Parathyroid adenoma (tissue), 2 donors: ENCODE data around the gene TAF11L6.
"Not testable (repeated sequence)": the region's sequence is repeated elsewhere in the genome, so short reads cannot be mapped to it uniquely, and the experiment has no call there.

Source experiments
- H2AFZ ChIP-seq: fragments of 300-600 bp; sonication (generic); one replicate; pipeline ENCODE4 v1.7.0; 2017; ENCODE audit warnings: antibody characterized with exemption, mild to moderate bottlenecking
- H3K27ac ChIP-seq: fragments of 300-600 bp; sonication (generic); one replicate; pipeline ENCODE4 v1.7.0; 2017
- H3K27me3 ChIP-seq: fragments of 300-600 bp; sonication (generic); one replicate; pipeline ENCODE4 v1.7.0; 2017; ENCODE audit warnings: low read length; ENCODE audit not compliant: control insufficient read depth, insufficient read depth
- H3K36me3 ChIP-seq: fragments of 300-600 bp; sonication (generic); one replicate; pipeline ENCODE4 v1.7.0; 2017; ENCODE audit warnings: low read length; ENCODE audit not compliant: control insufficient read depth, insufficient read depth
- H3K4me1 ChIP-seq: fragments of 300-600 bp; sonication (generic); one replicate; pipeline ENCODE4 v1.7.0; 2017; ENCODE audit warnings: control low read depth
- H3K4me2 ChIP-seq: fragments of 300-600 bp; sonication (generic); one replicate; pipeline ENCODE4 v1.7.0; 2017; ENCODE audit warnings: low read length
- H3K4me3 ChIP-seq: fragments of 300-600 bp; sonication (generic); one replicate; pipeline ENCODE4 v1.7.0; 2017; ENCODE audit warnings: low read depth, low read length
- H3K79me2 ChIP-seq: fragments of 300-600 bp; sonication (generic); one replicate; pipeline ENCODE4 v1.7.0; 2017; ENCODE audit warnings: control low read depth
- H3K9ac ChIP-seq: fragments of 300-600 bp; sonication (generic); one replicate; pipeline ENCODE4 v1.7.0; 2017; ENCODE audit warnings: mild to moderate bottlenecking
- H3K9me3 ChIP-seq: fragments of 300-600 bp; sonication (generic); one replicate; pipeline ENCODE4 v1.7.0; 2017; ENCODE audit warnings: low read length; ENCODE audit not compliant: control insufficient read depth
- donor health status: primary hyperparathyroidism.

The TAF11L6 gene

DNA sequence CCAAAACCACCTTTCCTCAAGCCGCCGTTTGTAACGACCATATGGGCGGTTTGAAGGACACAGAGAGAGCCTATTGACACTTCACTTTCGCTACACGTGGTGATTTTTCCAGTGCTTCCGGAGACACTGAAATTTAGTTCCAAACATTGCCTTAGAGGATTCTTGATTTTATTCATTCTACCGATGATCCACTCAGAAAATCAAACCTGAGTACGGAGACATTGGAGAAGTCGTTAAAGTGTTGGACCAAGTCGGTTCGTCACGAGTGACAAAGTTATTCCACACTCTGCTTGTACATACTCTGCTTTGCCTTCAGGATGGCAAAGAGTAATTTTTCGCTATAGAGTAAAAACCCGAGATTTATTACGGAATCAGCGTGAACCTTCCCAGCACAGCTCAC lies 2.0 kb upstream of the TAF11L6 start:
- not testable (repeated sequence) for H3K27me3 ChIP-seq, H3K4me3 ChIP-seq, H3K4me2 ChIP-seq, H3K79me2 ChIP-seq, H2AFZ ChIP-seq, H3K4me1 ChIP-seq, H3K36me3 ChIP-seq, H3K27ac ChIP-seq, H3K9me3 ChIP-seq, H3K9ac ChIP-seq
